Psoas muscle (tissue), 8 donors: ENCODE results near the gene CADM2. TPM values are rescaled to one million over a fixed set of nuclear protein-coding genes. Genes with fewer than 3 reads are reported as not detected.
A peak's percentile ranks its signal among the peaks of the same experiment; 100 is the strongest.

Experiments used
- ATAC-seq, 4 donors: fragments of 200-7000 bp; cut with Tn5 transposase; one replicate each; pipeline ENCODE4 v1.9.1; 2020; ENCODE audit warnings: moderate library complexity in 3 of 4, mild to moderate bottlenecking in 2 of 4
- DNase-seq, 2 donors: peaks; one replicate each; pipeline ENCODE4 v3.0.0-alpha.2; 2020
- H3K27ac ChIP-seq: fragments of 200-600 bp; one replicate; pipeline ENCODE4 v1.8.0; 2022
- H3K27me3 ChIP-seq, 3 donors: fragments of 200-600 bp in 1 of 3; one replicate each; pipeline versions ENCODE4 v1.6.1 to v1.8.0; 2013 to 2022; ENCODE audit warnings: low read length in 2 of 3, mild to moderate bottlenecking in 2 of 3, moderate library complexity in 1 of 3; ENCODE audit not compliant: insufficient read depth in 3 of 3
- H3K36me3 ChIP-seq, 2 donors: fragments of 200-600 bp in 1 of 2; one replicate each; pipeline versions ENCODE4 v1.6.1 to v1.8.0; 2013 to 2022; ENCODE audit warnings: low read depth in 1 of 2, mild to moderate bottlenecking in 1 of 2, moderate library complexity in 1 of 2; ENCODE audit not compliant: insufficient read depth in 1 of 2
- H3K4me1 ChIP-seq: fragments of 200-600 bp; one replicate; pipeline ENCODE4 v1.8.0; 2022
- H3K4me3 ChIP-seq: fragments of 200-600 bp; one replicate; pipeline ENCODE4 v1.8.0; 2022; ENCODE audit warnings: mild to moderate bottlenecking
- H3K9me3 ChIP-seq: fragments of 200-600 bp; one replicate; pipeline ENCODE4 v1.8.0; 2022
- WGBS, 3 donors: extraction: QIAGEN DNeasy Blood & Tissue Kit; methylation state at CpG; one replicate each; pipeline versions ENCODE4 v1.1.6 to v1.1.7; 2013; 5-methylcytosine and 5-hydroxymethylcytosine counted together
- intact Hi-C, 2 donors: fragments of 100-400 bp; cut with DNase I; formaldehyde crosslinking; loops; one replicate each; pipeline versions ENCODE4 v1.11.0 to v1.14.2; 2022
- polyA plus RNA-seq, 3 donors: library from polyadenylated mRNA; stranded (reverse); fragments of 200-250 nt; gene quantifications; one replicate each; pipeline ENCODE4 v1.2.3, GENCODE V29; 2013
- total RNA-seq, 4 donors: library from RNA; stranded (reverse); fragmentation: NEBNext Ultra II Directional in 2 of 4; extraction: Animal tissue kit (Norgen Biotek cat#: 25700) in 2 of 4; gene quantifications; one replicate each; pipeline versions ENCODE4 v1.2.1 to v1.2.4, GENCODE V29; 2021 to 2023
- TF ChIP-seq, protein P1 (sequence below): fragments of 200-600 bp; IDR thresholded peaks from one replicate; pipeline ENCODE4 v1.8.0; 2022; ENCODE audit warnings: antibody characterized with exemption
- donor health status: healthy with polysubstance abuse.
- donor health status: DM: no; HTN: no; CAD: no; lungs with moderate emphysema.
- donor health status: Bipolar disorder and iron deficiency.
- donor health status: healthy.
- donor health status: DM: yes; HTN: yes; CAD: no.
- donor health status: DM: no; HTN: no; CAD: no.
- donor health status: DM: no; HTN: no; CAD: no.
- donor health status: DM: yes; HTN: yes; CAD: no.

The CADM2 gene
- total and polyA plus RNA-seq, 7 donors = 3.6 to 15.7 (median 6.3) TPM

DNA sequence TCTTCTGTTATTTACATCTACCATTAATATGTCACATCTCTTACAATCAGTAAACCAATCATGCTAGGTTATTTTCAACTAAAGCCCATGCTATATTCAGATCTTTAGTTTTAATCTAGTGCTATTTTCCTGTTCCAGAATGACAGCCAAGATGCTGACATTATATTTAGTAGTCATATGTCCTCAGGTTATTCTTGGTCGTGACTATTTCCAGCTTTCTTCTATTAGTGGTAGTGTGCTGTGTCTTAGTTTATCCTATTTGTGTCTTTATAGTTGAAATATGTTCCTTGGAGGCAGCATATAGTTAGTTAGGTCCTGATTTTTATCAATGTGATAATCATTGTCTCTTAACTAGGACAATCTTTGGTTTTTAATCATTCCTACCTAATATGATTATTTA, 566.5 kb downstream of the CADM2 start:
- intact Hi-C loops = no loop called here
- H3K4me3 ChIP-seq = no peak overlapping the region
- no peaks in the 10 kb centered on the region for H3K9me3 ChIP-seq
- H3K27me3 ChIP-seq = no peaks in the 10 kb centered on the region
- ATAC-seq = peak in 2 of 4 donors; percentile 46 to 77
- no peaks in the 10 kb centered on the region for H3K36me3 ChIP-seq
- no peak overlapping the region for H3K27ac ChIP-seq
- H3K4me1 ChIP-seq = no peaks in the 10 kb centered on the region
- TF ChIP-seq, protein P1, sequence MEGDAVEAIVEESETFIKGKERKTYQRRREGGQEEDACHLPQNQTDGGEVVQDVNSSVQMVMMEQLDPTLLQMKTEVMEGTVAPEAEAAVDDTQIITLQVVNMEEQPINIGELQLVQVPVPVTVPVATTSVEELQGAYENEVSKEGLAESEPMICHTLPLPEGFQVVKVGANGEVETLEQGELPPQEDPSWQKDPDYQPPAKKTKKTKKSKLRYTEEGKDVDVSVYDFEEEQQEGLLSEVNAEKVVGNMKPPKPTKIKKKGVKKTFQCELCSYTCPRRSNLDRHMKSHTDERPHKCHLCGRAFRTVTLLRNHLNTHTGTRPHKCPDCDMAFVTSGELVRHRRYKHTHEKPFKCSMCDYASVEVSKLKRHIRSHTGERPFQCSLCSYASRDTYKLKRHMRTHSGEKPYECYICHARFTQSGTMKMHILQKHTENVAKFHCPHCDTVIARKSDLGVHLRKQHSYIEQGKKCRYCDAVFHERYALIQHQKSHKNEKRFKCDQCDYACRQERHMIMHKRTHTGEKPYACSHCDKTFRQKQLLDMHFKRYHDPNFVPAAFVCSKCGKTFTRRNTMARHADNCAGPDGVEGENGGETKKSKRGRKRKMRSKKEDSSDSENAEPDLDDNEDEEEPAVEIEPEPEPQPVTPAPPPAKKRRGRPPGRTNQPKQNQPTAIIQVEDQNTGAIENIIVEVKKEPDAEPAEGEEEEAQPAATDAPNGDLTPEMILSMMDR = no peak
- WGBS, 3 donors = 10 to 26% (median 16%) methylated on average over 1 of the region's 1 CpG
- DNase-seq = no peak

DNA sequence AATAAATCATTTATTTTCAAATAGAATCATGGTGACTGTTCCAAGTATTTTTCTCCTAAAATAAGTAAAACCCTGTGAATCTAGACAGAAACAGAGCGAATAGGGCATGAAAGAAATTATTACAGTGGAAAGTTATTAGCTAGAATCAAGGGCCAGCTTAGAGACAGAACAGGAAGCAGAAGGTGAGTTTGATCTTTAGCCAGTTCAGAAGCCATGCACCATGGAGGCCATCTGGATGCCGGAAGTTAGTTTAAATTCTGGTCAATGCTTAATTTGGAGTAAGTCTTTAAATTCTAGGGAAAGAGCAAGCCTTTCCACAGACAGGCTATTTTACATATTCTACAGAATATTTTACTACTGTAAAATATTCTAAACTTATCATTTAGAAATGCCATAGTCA, 574.8 kb downstream of the CADM2 start:
- DNase-seq (no peak), ATAC-seq (no peak)
- 88 to 94% (median 89%) methylated on average over 2 of the region's 2 CpGs for WGBS, 3 donors
- Histone ChIP-seq H3K27ac (no peak overlapping the region), H3K4me1 (no peaks in the 10 kb centered on the region), H3K27me3 (no peaks in the 10 kb centered on the region), H3K36me3 (no peaks in the 10 kb centered on the region), H3K4me3 (no peak overlapping the region), H3K9me3 (no peaks in the 10 kb centered on the region)
- TF ChIP-seq, protein P1 = no peak
- intact Hi-C loops = no loop called here

DNA sequence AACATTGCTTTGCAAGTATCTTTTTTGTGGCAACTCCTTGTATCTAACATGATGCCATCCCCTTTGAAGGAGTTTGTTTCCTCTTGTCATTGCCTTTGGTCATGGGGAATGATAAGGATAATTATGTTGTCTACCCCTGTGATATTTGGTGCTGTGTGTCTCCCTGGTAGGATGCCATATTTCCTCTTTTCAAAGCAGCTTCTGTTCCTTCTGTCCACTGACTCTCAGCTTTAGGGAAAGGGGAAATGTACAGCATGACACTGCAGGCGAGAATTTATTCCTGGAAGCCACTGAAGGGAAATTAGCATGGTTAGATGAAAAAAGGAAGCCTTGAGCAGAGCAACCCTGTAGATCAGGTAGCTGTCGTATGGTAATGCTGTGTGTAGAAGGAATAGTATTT, 576.7 kb downstream of the CADM2 start:
- ATAC-seq (no peak), DNase-seq (no peak)
- Histone ChIP-seq H3K27ac (no peak overlapping the region), H3K9me3 (no peaks in the 10 kb centered on the region), H3K27me3 (no peaks in the 10 kb centered on the region), H3K36me3 (no peaks in the 10 kb centered on the region), H3K4me1 (no peaks in the 10 kb centered on the region), H3K4me3 (no peak overlapping the region)
- 41 to 63% (median 57%) methylated on average over 2 of the region's 2 CpGs for WGBS, 3 donors
- TF ChIP-seq, protein P1 = no peak
- intact Hi-C loops = no loop called here

DNA sequence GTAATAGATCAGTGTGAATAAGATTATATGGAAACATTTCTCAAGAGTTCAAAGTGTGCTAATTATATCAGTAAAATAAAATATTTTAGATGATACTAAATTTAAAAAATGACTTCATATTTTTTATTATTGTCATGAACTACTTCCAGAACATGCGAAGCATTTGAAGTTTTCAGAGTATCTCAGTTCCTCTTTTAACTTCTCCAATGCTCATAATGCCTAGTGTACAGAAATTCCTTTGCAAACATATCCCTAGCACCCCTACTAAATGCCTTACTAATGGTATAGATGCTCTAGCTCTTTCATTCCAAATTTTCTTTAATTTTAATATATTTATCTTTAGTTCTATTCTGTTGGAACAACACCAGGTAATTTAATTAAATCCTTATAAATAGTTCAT, 580.4 kb downstream of the CADM2 start:
- DNase-seq = no peak
- intact Hi-C loops = no loop called here
- Histone ChIP-seq H3K9me3 (no peaks in the 10 kb centered on the region), H3K4me3 (no peak overlapping the region), H3K27me3 (no peaks in the 10 kb centered on the region), H3K4me1 (no peaks in the 10 kb centered on the region), H3K27ac (no peak overlapping the region), H3K36me3 (no peaks in the 10 kb centered on the region)
- WGBS, 3 donors = 50 to 61% (median 54%) methylated on average over 1 of the region's 1 CpG
- TF ChIP-seq, protein P1 = no peak
- no peak for ATAC-seq

DNA sequence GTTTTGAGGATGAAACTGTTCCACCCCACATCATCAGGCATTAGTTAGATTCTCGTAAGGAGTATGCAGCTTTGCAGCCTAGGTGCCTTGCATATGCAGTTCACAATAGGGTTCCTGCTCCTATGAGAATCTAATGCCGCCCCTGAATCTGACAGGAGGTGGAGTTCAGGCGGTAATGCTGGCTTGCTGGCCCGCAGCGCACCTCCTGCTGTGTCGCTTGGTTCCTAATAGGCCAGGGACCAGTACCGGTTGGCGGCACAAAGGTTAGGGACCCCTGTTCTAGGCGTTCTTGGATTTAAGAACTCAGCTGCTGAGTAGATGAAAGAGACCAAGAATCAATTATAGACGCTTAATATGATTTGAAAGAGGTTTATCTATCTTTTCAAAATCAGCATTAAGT, 595.4 kb downstream of the CADM2 start:
- no peaks in the 10 kb centered on the region for H3K36me3 ChIP-seq
- H3K27ac ChIP-seq = no peak overlapping the region
- H3K27me3 ChIP-seq = no peaks in the 10 kb centered on the region
- intact Hi-C loops = no loop called here
- WGBS, 3 donors = 78 to 83% (median 82%) methylated on average over 10 of the region's 10 CpGs
- no peak for ATAC-seq
- no peaks in the 10 kb centered on the region for H3K4me1 ChIP-seq
- no peak overlapping the region for H3K4me3 ChIP-seq
- DNase-seq = no peak
- H3K9me3 ChIP-seq = no peaks in the 10 kb centered on the region
- TF ChIP-seq, protein P1 = no peak
